Forelimb muscle (tissue), 1 donor: ENCODE measurements around the gene SKA1. TPM values are rescaled to one million over a fixed set of nuclear protein-coding genes. Genes with fewer than 3 reads are reported as not detected.
"Not testable (repeated sequence)": the region's sequence is repeated elsewhere in the genome, so short reads cannot be mapped to it uniquely, and the experiment has no call there.

Experiments used
- DNase-seq: peaks from one replicate; pipeline ENCODE4 v3.0.0-alpha.2; 2013; ENCODE audit warnings: low read depth
- polyA plus RNA-seq: library from polyadenylated mRNA; unstranded; fragments of 120-200 nt; gene quantifications from one replicate; pipeline ENCODE4 v1.2.1, GENCODE V29; 2013; ENCODE audit not compliant: insufficient read length

Gene SKA1
- polyA plus RNA-seq, 1 donor = 2.6 TPM

DNA sequence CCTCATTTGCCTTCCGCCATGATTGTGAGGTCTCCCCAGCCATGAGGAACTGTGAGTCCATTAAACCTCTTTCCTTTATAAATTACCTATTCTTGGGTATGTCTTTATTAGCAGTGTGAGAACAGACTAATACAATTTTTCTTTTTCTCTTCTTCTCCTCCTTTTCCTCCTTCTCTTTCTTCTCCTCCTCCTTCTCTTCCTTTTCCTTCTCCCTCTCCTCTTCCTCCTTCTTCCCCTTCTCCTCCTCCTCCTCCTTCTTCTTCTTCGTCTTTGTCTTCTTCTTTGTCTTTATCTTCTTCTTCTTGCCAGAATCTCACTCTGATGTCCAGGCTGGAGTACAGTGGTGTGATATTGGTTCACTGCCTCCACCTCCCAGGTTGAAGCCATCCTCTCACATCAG lies 20.2 kb downstream of the SKA1 start:
- DNase-seq = no peak

DNA sequence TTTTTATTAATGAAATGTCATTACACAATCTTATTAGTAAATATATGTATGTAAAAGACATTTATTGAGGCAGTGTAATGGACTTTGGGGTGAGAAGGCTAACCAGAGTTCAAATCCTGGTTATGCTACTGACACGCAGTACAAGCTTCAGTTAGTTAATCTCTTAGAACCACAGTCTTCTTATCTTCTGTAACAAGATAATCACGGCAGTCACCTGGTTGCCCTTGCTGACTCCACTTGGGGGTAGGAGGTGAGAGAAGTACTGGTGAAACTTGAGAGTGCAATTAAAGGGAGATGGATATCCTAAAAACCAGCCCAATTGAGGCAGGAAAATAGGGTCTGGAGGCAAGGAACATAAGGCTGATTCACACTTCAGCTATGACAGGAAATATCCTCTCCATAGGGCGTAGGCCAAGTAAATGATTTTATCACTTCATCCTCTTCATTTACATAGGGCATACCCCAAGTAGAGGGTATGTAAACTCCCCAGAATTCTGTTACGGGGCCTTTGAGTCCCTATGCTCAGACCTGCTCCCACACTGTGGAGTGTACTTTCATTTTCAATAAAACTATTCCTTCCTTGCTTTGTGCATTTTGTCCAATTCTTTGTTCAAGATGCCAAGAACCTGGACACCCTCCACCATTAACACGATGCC lies 21.3 kb downstream of the SKA1 start:
- no peak for DNase-seq

DNA sequence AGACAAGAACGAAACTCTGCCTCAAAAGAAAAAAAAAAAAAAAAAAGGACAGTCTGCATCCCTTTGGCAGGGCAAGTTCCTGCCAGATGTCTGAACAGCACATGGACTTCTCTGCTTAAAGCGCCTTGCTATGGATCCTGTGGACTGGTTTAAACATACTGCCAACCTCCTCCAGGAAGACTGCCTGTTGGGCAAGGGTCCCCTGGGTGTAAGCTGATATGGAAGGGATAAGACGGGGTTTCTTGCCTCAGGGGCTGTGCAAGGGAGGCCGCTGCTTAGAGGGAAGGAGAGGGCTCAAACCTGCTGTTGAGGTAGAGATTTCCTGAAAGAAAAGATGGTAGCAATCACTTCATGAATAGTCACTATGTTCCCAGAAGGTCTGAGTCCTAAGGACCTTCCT lies 22.2 kb downstream of the SKA1 start:
- DNase-seq = no peak

DNA sequence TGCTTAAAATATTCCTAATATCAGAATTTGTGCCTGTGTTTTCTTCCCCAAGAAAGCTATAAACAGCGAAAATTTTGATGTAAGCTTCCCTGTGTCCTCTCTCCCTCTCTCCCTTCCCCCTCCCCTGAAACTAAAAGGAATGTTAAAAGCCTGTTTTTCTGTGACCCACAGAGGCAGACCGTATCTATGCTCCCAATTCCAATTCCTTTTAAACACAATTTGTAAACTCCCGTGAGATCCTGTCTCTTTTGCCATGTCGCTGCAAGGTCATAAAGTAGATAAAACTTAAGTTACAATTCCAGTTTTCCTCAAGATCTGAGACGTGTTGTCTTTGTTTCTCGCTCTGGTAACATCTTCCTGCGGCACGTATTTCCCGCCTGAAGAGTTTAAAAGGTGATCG lies 23.3 kb downstream of the SKA1 start:
- DNase-seq = no peak

DNA sequence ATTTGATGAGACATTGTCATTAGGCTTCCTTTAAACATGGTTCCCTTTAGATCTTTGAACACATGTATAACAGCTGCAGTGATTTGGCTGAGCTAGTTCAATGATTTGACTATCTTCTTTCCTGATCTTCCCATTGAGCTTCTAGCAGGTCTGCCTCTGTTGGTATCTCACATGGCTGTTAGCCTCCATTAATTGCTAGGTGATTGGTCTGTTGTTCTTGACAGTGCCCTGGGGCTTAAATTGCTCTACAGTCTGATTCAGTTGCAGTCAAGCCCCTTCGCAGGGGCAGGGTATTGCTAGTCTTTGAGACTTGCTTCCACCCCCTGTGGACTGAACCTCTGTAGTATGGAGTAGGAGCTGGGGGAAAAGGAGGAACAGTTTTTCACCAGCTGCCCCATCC lies 24.1 kb downstream of the SKA1 start:
- DNase-seq = no peak

DNA sequence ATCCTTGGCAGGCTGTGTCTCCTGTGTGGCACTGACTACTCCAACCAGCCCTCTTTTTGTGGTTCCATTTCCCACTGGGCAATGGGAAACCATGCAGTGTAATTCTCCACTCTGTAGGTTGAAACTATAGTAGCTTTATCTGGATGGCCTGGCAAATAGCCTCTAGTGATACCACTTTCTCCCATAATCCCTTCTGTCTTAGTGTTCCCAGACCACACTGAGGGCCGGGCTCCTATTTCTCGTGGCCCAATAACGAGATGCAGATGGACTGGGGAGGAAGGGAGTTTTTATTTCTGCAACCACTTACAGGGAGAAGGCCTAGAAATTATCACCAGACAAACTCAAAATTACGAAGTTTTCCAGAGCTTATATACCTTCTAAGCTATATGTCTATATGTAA lies 24.7 kb downstream of the SKA1 start:
- no peak for DNase-seq

DNA sequence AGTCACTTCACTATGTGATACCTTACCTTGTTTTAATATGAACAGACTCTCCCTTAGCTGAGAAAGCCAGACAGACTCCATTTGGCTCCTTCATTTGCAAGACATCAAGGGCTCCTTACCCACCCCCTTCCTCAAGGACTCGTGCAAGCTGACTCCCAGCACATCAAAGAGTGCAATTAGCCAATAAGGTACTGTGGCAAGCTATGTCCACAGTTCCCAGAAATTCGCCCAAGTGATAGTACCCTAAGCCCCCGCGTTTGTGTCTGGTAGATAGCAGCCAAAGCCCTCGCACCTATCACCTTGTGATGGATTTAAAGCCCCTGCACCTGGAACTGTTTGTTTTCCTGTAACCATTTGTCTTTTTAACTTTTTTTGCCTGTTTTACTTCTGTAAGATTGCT lies 25.6 kb downstream of the SKA1 start:
- not testable (repeated sequence) for DNase-seq

DNA sequence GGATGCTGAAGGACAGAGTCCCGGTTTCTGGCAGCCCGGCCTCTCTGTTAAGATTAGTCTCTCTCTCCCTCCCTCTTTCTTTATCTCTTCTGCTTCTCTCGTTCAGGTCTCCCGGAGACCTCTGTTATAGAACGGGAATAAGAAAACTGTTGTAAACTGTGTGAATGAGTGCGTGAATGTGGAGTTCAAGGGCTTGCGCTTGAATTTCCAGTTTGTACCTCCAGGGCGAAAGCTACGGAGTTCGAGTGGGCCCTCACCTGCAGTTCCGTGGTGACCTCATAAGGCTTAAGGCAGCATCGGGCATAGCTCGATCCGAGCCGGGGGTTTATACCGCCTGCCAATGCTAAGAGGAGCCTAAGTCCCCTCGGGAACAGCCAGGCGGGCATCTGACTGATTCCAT lies 26.4 kb downstream of the SKA1 start:
- no peak for DNase-seq

DNA sequence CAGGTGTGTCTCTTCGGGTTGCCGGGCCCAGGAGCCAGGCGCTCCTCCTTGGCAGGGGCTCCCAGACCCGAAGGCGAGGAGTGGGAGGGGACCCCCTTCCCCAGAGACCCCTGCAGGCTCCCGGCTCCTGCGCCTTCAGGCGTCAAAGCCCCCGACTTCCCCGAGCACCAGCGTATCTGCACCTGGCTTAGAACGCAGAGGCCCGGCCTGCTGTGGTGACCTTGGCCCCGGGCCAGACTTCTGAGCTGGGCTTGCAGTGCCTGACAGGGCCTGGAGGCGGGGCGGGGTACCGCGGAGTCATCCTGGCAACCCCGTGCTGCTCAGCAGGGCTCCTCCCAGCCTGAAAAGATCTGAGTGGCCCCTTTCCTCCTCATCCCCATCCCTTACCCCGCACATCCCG lies 27.0 kb downstream of the SKA1 start:
- no peak for DNase-seq

DNA sequence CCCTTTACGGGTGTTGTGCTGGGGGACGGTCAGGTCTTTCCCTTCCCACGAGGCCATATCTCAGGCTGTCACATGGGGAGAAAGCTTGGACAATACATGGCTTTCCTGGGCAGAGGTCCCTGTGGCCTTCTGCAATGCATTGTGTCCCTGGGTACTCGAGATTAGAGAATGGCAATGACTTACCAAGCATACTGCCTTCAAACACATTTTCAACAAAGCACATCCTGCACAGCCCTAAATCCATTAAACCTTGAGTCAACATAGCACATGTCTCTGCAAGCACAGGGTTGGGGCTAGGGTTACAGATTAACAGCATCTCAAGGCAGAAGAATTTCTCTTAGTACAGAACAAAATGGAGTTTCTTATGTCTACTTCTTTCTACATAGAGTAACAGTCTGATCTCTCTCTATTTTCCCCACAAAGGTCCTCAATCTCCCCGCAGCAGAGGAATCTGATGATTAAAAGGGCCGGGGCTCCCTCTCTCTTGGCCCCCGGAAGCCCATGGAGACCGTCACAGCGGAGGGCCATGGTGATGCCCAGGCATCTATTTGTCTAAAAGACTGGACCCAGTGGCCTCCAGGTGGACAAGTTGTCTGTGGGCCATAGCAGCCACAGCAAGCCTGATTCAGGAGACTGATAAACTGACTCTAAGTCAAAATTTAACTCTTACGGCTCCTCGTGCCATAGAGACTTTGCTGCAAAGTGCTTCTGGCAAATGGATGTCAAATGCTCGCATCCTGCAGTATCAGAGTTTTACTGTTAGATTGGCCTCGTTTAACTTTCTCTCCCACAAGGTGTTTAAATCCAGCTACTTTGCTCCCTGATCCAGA lies 30.1 kb downstream of the SKA1 start:
- not testable (repeated sequence) for DNase-seq

DNA sequence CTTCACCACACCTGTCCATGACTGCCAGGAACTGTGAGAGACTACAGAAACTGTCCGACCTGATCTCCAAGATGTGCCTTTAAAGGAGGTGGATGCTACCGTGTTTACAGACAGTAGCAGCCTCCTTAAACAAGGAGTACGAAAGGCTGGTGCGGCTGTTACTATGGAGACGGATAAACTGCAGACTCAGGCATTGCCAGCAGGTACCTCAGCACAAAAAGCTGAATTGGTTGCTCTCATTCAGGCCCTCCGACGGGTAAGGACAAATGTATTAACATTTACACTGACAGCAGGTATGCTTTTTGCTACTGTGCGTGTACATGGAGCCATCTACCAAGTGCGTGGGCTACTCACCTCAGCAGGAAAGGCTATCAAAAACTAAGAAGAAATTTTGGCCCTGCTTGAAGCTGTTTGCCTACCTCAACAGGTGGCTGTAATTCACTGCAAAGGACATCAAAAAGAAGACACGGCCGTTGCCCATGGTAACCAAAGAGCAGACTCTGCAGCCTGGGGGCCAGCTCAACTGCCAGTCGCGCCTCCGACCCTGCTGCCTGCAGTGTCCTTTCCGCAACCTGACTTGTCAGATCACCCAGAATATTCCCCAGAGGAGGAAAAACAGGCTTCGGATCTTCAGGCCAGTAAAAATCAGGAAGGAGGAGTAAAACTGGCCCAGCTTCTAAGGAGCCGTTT lies 30.9 kb downstream of the SKA1 start:
- no peak for DNase-seq

DNA sequence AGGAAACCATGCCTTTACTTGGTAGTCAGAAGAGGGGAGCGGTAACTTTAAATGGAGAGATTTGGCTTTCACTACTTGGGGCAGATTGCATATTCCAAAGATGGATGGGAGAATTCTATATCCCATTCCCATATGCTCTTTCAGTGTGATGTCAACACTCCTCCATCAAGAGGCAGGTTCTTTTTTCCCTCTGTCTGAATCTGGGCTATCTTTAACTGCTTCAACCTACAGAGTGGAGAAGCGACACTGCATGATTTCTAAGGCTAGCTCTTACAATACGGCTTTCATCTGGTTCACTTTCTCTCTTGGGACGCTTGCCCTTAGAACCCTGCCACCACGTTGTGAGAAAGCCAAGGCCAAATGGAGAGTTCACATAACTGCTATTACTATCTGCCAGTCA lies 34.4 kb downstream of the SKA1 start:
- DNase-seq = no peak

DNA sequence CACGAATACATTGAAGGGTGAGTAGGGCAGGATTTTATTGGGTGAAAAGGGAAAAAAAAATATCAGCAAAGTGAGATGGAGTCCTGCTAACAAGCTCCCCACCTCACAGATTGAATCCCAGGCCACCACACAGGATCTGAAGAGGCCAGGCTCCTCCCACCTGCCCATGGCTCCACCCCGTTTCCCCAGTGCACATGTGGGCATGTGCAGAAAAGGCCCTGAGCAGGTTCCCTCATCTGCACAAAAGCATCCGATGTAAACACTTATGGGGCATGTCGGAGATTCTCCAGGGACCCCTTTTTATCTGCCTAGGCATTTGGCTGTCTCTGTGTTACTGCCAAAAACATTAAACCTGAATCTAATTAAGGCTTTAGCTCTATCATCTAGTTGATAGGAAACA lies 35.2 kb downstream of the SKA1 start:
- no peak for DNase-seq

DNA sequence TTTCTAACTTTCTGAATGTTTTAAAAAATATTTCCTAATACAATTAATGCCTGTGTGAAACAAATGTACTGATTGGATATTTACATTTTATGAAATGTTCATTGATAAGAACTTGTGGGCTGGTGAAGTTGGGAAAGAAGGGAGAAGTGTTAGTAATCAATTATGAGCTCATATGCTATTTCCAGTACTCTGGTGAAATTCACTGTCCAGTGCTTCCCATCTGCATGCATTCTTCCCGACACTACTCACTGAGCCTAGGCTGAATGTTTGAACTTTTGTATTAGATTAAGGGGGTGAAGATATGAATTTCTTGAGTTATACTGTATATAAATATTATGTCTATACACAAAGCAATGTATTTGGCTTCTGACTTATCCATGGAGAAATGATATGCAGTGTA lies 36.0 kb downstream of the SKA1 start:
- no peak for DNase-seq

DNA sequence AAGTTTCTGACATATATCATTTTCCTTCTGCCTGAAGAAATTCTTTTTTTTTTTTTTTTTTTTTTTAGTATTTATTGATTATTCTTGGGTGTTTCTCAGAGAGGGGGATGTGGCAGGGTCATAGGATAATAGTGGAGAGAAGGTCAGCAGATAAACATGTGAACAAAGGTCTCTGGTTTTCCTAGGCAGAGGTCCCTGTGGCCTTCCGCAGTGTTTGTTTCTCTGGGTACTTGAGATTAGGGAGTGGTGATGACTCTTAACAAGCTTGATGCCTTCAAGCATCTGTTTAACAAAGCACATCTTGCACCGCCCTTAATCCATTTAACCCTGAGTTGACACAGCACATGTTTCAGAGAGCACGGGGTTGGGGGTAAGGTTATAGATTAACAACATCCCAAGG lies 42.0 kb downstream of the SKA1 start:
- not testable (repeated sequence) for DNase-seq

DNA sequence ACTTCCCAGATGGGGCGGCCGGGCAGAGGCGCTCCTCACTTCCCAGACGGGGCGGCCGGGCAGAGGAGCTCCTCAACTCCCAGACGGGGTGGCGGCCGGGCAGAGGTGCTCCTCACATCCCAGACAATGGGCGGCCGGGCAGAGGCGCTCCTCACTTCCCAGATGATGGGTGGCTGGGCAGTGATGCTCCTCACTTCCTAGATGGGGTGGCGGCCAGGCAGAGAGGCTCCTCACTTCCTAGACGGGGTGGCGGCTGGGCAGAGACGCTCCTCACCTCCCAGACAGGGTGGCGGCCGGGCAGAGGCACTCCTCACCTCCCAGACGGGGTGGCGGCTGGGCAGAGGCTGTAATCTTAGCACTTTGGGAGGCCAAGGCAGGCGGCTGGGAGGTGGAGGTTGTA lies 42.9 kb downstream of the SKA1 start:
- DNase-seq = not testable (repeated sequence)

DNA sequence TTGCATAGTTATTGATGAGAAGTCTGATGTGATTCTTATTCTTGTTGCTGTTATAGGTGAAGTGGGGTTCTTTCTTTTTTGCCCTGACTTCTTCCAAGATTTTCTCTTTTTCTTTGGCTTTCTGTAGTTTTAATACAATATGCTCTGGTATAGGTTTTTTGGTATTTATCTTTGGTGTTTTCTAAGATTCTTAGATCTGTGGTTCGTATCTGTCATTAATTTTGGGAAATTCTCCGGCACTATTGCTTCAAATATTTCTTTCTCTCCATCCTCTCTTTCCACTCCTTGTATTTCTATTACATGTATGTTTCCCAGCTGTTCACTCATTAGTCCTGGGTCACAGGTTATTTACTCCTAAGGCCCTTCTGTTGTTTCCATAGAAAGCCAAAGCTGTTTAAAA lies 43.8 kb downstream of the SKA1 start:
- DNase-seq = no peak

DNA sequence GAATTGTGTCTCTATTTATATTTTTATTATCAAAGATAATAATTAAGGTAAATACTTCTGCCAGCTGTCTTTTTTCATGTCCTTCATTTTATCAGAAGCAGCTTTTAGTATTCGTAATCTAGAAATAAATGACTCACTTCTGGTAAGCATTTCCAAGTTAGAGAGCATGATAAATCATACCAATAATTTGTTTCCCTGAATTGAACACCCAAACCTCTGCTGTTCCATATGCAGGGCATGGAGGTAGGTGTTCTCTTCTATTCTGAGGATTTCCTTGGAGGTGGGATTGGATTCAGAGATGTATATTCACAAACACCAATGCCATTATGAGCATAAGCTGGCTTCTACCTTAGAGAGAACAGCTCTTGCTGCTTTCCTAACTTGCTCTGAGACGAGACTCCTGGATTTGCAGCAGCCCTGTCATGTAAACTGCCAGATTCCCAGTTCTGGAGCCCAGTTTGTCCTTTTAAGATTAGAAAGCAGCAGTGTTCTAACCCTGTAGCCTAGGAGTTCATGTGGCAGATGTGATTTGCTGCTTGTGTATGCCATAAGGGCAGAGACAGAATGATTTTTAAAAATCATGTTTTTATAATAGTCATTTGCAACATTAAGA lies 47.5 kb downstream of the SKA1 start:
- DNase-seq = no peak

DNA sequence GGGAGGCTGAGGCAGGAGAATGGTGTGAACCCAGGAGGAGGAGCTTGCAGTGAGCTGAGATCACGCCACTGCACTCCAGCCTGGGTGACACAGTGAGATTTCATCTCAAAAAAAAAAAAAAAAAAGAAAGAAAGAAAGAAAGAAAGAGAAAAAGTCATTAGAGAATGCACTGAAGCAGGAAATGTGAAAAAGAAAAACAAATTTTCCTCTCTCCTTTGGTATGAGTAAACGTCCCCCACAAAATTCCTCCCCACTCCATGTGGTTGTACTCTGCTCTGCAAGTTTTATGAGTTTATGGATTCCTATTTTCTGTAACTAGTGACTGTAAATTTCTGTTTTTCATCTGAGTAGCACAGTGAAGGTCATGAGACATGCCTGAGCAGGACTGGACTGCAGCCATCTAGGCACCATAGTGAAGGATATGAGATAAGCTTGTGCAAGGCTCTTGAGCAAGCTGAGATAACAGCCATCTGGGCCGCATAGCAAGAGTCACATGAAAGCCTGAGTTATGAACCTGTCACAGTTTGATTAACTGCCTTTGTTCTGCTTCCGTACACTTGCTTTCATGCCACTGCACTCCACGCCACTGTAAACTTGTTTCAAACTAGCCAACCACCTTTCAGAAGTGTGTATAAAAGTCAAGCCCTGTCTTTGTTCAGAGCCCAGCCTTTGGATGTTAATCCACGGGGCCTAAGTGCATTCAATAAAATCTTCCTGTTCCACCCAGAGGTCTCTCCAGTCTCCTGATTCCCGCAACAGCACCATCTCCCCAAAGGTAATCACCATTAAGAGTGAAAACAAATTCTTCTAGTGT lies 50.2 kb downstream of the SKA1 start:
- no peak for DNase-seq

DNA sequence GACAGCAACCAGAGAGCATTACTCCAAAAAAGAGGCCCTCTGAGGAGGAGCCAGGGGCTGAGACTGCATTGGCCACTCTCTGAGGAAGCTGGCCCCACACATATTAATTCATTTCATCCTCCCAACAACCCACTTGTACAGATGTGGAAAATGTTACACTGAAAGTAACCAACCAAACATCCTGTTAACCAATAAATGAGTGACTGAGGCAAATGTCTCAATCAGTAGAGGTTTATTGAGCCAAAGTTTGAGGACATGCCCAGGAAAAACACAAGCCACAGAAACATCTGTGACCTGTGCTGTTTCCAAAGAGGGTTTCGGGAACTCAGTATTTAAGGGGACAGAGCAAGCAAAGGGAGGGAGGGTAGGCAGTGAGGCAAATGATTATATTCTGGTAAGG lies 53.0 kb downstream of the SKA1 start:
- DNase-seq = no peak

DNA sequence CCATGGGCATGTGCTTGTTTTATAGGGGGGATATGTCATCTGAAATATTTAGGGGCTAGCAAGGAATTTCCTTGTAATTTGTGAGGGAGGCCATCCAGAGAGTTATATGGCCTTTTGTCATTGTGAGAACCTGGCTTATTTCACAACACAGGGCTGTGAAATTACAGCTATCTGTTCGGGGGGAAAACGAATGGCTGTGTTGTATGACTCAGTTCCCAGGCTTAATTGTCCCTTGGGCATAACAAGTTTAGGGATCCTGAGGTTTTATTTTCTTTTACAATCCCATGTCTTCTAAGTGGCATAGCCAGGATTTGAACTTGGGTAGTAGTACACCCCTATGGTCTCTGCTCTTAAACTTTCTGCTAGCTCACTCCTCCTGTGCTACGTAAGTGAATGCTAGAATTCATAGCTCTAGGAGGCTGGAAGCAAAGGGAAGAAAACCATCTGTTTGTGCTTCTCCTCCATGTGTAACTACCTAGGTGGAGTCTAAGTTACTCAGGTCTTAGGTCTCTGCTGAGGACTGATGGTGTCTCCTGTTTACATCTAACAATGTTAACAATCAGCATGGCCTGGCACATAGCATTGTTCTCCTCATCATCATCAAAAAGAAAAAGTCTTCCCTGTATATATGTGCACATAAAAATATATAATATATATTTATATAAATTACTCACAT lies 53.8 kb downstream of the SKA1 start:
- no peak for DNase-seq
